Neural cell (in vitro differentiated cells): Measurements from ENCODE around the gene QRICH1. TPM values are rescaled to one million over a fixed set of nuclear protein-coding genes. Genes with fewer than 3 reads are reported as not detected.
A peak's percentile ranks its signal among the peaks of the same experiment; 100 is the strongest.

Experiments used
- H2AFZ ChIP-seq: fragments of 200-600, 300-800 bp; sonication (generic), shearing (Covaris generic); 2 replicates; pipeline ENCODE4 v1.6.0; 2014; ENCODE audit warnings: low read depth, mild to moderate bottlenecking, antibody characterized with exemption, low read length, moderate library complexity
- H3F3A ChIP-seq: fragments of 200-600 bp; shearing (Covaris generic); 2 replicates; pipeline ENCODE4 v1.6.1; 2016; ENCODE audit warnings: mild to moderate bottlenecking, moderate library complexity, mixed read lengths, antibody characterized with exemption, low read length; ENCODE audit not compliant: insufficient read depth, poor library complexity, severe bottlenecking
- H3K27ac ChIP-seq: fragments of 200-600, 300-800 bp; sonication (generic), shearing (Covaris generic); 2 replicates; pipeline ENCODE4 v1.5.1; 2014; ENCODE audit warnings: mild to moderate bottlenecking, low read length, moderate library complexity
- H3K27me3 ChIP-seq: fragments of 300-800, 200-600 bp; sonication (generic), shearing (Covaris generic); 2 replicates; pipeline ENCODE4 v1.6.0; 2014; ENCODE audit warnings: mild to moderate bottlenecking, low read depth, low read length, moderate library complexity; ENCODE audit not compliant: insufficient read depth
- H3K36me3 ChIP-seq: fragments of 300-800, 200-600 bp; sonication (generic), shearing (Covaris generic); 2 replicates; pipeline ENCODE4 v1.5.1; 2014; ENCODE audit warnings: mild to moderate bottlenecking, antibody characterized with exemption, low read length, moderate library complexity; ENCODE audit not compliant: insufficient read depth
- H3K4me2 ChIP-seq: fragments of 300-800, 200-600 bp; sonication (generic), shearing (Covaris generic); 2 replicates; pipeline ENCODE4 v1.6.0; 2014; ENCODE audit warnings: mild to moderate bottlenecking, low read length
- H3K4me3 ChIP-seq: fragments of 300-800, 200-600 bp; sonication (generic), shearing (Covaris generic); 2 replicates; pipeline ENCODE4 v1.5.1; 2014; ENCODE audit warnings: mild to moderate bottlenecking, low read length, moderate library complexity
- H3K79me2 ChIP-seq: fragments of 200-600 bp; shearing (Covaris generic); replicated peaks from 2 replicates; pipeline ENCODE4 v1.6.0; 2014; ENCODE audit warnings: mild to moderate bottlenecking, low read length, moderate library complexity; ENCODE audit not compliant: insufficient read depth
- H3K9ac ChIP-seq: fragments of 300-800, 200-600 bp; sonication (generic), shearing (Covaris generic); 2 replicates; pipeline ENCODE4 v1.6.1; 2016; ENCODE audit warnings: mild to moderate bottlenecking, low read length, mixed read lengths
- H3K9me2 ChIP-seq: fragments of 200-600 bp; shearing (Covaris generic); 2 replicates; pipeline ENCODE4 v1.6.1; 2016; ENCODE audit warnings: mild to moderate bottlenecking, low read length, mixed read lengths; ENCODE audit not compliant: insufficient read depth
- H3K9me3 ChIP-seq: fragments of 200-600, 300-800 bp; sonication (generic), shearing (Covaris generic); 2 replicates; pipeline ENCODE4 v1.6.1; 2016; ENCODE audit warnings: mild to moderate bottlenecking, mixed run types, low read length, moderate library complexity, mixed read lengths
- H4K20me1 ChIP-seq: fragments of 200-600 bp; shearing (Covaris generic); 2 replicates; pipeline ENCODE4 v1.6.1; 2016; ENCODE audit warnings: mild to moderate bottlenecking, mixed run types; ENCODE audit not compliant: insufficient read depth
- EP300 ChIP-seq: fragments of 450-650 bp; conservative IDR thresholded peaks from 2 replicates; pipeline ENCODE4 v1.6.1; 2014; ENCODE audit warnings: antibody characterized with exemption, mild to moderate bottlenecking, moderate library complexity; ENCODE audit not compliant: poor library complexity, severe bottlenecking
- EZH2 ChIP-seq: fragments of 200-600, 300-800 bp; shearing (Covaris generic), sonication (generic); IDR thresholded peaks from 2 replicates; pipeline ENCODE4 v1.6.1; 2014; ENCODE audit warnings: antibody characterized with exemption, low read length, borderline replicate concordance, mild to moderate bottlenecking; ENCODE audit not compliant: insufficient read depth, poor library complexity, severe bottlenecking
- MXI1 ChIP-seq: fragments of 450-650 bp; conservative IDR thresholded peaks from 2 replicates; pipeline ENCODE4 v1.6.1; 2014; ENCODE audit warnings: antibody characterized with exemption, mild to moderate bottlenecking; ENCODE audit not compliant: poor library complexity, severe bottlenecking
- POLR2AphosphoS5 ChIP-seq: IDR thresholded peaks from 2 replicates; pipeline ENCODE4 v1.6.1; 2012
- RAD21 ChIP-seq: fragments of 450-650 bp; conservative IDR thresholded peaks from 2 replicates; pipeline ENCODE4 v1.6.1; 2014; ENCODE audit warnings: antibody characterized with exemption, mild to moderate bottlenecking, moderate library complexity
- SMC3 ChIP-seq: fragments of 450-650 bp; conservative IDR thresholded peaks from 2 replicates; pipeline ENCODE4 v1.6.1; 2014; ENCODE audit warnings: antibody characterized with exemption, mild to moderate bottlenecking, moderate library complexity; ENCODE audit not compliant: poor library complexity
- TAF1 ChIP-seq: IDR thresholded peaks from 2 replicates; pipeline ENCODE4 v1.6.1; 2012; ENCODE audit warnings: low read depth
- polyA plus RNA-seq: library from polyadenylated mRNA; depleted of rRNA; stranded (reverse); fragments of >200 nt; gene quantifications from 2 replicates; pipeline ENCODE4 v1.2.3, GENCODE V29; 2014
- TF ChIP-seq, protein P1 (sequence below): IDR thresholded peaks from 2 replicates; pipeline ENCODE4 v1.6.1; 2012; ENCODE audit warnings: borderline replicate concordance
- TF ChIP-seq, protein P2 (sequence below): fragments of 450-650 bp; IDR thresholded peaks from 2 replicates; pipeline ENCODE4 v1.5.1; 2014; ENCODE audit warnings: antibody characterized with exemption, mild to moderate bottlenecking, moderate library complexity; ENCODE audit not compliant: poor library complexity, severe bottlenecking

Gene QRICH1
- polyA plus RNA-seq, 1 donor from 2014 or later = 87.5 TPM

DNA sequence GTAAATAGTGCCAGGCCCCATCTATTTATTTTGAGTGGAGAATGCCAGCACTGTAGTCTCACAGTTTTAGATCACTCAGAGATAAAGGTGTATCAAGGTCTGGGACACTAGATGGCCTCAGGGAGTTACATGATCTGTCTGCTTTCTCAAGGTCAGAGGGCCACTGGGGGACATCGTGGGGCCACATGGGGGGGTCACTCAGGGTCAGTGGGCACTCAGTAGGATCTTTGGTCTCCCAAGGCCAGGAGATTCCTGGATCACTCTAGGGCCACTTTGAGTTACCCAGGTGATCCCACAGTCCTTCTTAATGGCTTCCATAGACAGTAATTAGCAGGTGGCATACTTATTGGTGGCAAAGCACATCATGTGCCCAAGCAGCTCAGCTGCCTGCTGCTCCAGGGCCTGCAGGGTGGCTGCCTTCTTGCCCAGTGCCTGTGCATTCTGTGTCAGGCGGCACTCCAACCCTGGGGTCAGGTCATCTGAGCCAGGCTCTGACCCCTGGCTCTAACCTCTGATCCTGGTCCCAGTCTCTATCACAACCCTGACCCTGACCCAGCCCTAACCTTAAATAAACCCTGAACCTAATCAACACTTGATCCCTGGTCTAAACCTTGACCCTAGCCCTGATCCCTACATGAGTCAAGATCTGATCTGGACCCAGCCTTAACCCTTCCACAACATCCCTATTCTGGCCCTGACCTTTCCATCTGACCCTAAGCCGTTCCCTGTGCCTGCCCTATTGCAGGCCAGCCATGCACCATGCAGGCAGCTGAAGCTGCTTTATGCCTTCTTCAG lies 40.8 kb upstream of the QRICH1 start:
- Histone ChIP-seq H3K27ac (no peak overlapping the region), H2AFZ (no peak overlapping the region), H3F3A (no peaks in the 10 kb centered on the region), H3K9me2 (no peaks in the 10 kb centered on the region), H3K4me2 (no peak overlapping the region), H3K9ac (no peak overlapping the region), H3K9me3 (no peaks in the 10 kb centered on the region), H4K20me1 (no peaks in the 10 kb centered on the region), H3K27me3 (no peaks in the 10 kb centered on the region), H3K4me3 (no peak overlapping the region), H3K36me3 (no peaks in the 10 kb centered on the region), H3K79me2 (no peaks in the 10 kb centered on the region)
- TF ChIP-seq EZH2 (no peak), SMC3 (no peak), MXI1 (no peak), EP300 (no peak), POLR2AphosphoS5 (no peak), RAD21 (no peak), TAF1 (no peak)
- TF ChIP-seq, protein P1, sequence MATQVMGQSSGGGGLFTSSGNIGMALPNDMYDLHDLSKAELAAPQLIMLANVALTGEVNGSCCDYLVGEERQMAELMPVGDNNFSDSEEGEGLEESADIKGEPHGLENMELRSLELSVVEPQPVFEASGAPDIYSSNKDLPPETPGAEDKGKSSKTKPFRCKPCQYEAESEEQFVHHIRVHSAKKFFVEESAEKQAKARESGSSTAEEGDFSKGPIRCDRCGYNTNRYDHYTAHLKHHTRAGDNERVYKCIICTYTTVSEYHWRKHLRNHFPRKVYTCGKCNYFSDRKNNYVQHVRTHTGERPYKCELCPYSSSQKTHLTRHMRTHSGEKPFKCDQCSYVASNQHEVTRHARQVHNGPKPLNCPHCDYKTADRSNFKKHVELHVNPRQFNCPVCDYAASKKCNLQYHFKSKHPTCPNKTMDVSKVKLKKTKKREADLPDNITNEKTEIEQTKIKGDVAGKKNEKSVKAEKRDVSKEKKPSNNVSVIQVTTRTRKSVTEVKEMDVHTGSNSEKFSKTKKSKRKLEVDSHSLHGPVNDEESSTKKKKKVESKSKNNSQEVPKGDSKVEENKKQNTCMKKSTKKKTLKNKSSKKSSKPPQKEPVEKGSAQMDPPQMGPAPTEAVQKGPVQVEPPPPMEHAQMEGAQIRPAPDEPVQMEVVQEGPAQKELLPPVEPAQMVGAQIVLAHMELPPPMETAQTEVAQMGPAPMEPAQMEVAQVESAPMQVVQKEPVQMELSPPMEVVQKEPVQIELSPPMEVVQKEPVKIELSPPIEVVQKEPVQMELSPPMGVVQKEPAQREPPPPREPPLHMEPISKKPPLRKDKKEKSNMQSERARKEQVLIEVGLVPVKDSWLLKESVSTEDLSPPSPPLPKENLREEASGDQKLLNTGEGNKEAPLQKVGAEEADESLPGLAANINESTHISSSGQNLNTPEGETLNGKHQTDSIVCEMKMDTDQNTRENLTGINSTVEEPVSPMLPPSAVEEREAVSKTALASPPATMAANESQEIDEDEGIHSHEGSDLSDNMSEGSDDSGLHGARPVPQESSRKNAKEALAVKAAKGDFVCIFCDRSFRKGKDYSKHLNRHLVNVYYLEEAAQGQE = no peak
- TF ChIP-seq, protein P2, sequence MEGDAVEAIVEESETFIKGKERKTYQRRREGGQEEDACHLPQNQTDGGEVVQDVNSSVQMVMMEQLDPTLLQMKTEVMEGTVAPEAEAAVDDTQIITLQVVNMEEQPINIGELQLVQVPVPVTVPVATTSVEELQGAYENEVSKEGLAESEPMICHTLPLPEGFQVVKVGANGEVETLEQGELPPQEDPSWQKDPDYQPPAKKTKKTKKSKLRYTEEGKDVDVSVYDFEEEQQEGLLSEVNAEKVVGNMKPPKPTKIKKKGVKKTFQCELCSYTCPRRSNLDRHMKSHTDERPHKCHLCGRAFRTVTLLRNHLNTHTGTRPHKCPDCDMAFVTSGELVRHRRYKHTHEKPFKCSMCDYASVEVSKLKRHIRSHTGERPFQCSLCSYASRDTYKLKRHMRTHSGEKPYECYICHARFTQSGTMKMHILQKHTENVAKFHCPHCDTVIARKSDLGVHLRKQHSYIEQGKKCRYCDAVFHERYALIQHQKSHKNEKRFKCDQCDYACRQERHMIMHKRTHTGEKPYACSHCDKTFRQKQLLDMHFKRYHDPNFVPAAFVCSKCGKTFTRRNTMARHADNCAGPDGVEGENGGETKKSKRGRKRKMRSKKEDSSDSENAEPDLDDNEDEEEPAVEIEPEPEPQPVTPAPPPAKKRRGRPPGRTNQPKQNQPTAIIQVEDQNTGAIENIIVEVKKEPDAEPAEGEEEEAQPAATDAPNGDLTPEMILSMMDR = no peak

DNA sequence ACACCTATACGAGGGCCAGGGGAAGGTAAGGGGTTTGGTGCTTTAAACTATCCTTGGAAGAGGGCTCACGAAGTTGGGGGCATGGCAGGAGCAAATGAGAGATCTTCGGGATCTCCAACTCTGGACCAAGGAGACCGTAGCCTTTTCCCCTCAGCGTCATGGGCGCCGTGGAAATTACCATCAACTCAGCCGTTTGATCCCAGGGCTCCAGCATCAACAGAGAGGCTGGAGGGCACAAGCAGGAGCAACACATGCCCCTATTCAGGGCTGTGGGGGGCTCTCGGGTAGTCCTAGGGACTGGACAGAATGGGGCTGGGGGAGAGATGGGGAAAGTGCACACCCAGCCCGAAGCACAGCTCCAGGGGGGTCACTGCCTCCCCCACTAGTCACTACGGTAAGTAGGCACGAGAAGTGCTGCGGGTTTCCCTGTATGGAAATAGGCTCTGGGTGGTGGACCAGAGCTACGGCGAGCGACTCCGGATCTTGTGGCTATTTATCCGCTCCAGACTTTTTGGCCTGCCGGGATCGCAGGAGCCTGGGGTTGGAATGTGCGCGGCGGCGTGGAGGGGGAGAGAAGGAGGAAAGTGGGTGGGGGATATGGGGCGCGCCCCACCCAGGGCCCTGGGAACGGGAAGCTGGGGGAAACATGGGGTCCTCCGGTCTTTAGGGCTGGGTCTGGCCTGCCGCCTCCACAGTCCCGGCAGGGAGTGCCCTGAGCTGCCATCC lies 39.5 kb upstream of the QRICH1 start:
- Histone ChIP-seq H3K9ac (peak overlapping the region; percentile 65), H3K4me3 (peak overlapping the region; percentile 68), H2AFZ (peak overlapping the region; percentile 57), H3K27me3 (no peaks in the 10 kb centered on the region), H3K36me3 (no peaks in the 10 kb centered on the region), H4K20me1 (no peaks in the 10 kb centered on the region), H3K4me2 (peak overlapping the region; percentile 70), H3K79me2 (no peaks in the 10 kb centered on the region), H3K9me2 (no peaks in the 10 kb centered on the region), H3K27ac (peak overlapping the region; percentile 18), H3F3A (no peaks in the 10 kb centered on the region), H3K9me3 (no peaks in the 10 kb centered on the region)
- TF ChIP-seq SMC3 (peak; percentile 25), EZH2 (no peak), MXI1 (peak; percentile 33), EP300 (no peak), RAD21 (peak; percentile 14), TAF1 (no peak), POLR2AphosphoS5 (peak; percentile 42)
- TF ChIP-seq, protein P1 = no peak
- TF ChIP-seq, protein P2 = no peak
